Cerebellar cortex (tissue), 1 donor: ENCODE data around the gene ZNF516.

Source experiments
- DNase-seq: peaks from one replicate; pipeline ENCODE4 v3.0.0-alpha.2; 2015; ENCODE audit warnings: low spot score

The ZNF516 gene

GRCh38 chr18:76441668-76442412, 53.2 kb downstream of the ZNF516 start:
- no peak for DNase-seq

GRCh38 chr18:76441002-76441667, 53.9 kb downstream of the ZNF516 start:
- DNase-seq, result no peak

- DNase-seq, result no peak
Measured at GRCh38 chr18:76437910-76438309, 57.1 kb downstream of the ZNF516 start.

GRCh38 chr18:76437011-76437410, 58.0 kb downstream of the ZNF516 start:
- no peak for DNase-seq

GRCh38 chr18:76436342-76436741, 58.7 kb downstream of the ZNF516 start:
- DNase-seq, result no peak

DNA sequence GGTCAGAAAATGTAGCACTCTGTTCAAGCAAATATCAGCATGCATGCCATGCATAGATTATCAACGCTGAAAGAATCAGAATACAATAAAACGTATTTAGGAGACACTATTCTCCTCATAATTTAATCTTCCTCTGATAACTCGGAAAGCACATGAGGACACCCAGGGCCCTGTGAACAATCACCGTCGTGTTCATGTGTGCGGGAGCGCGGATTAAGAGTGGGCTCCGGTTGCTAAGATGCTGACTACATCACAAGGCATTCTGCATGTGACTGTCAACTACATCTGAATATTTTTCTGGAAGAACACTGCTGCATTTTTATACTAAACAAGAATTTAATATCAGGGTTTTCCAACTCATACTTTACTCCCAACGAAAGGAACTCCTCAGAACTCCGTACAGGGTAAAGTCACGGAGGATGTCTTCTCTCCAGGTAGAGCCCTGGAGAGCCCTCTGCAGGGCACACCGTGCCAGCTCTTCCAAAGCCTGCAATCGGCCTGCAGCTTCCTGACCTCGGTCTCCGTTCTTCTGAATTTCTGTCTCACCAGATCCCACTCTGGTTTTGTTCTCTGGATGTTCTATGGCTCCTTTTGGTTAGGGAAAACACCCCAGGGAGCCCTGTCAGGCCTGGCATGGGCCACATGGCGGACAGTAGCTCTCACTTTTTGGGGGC, 59.6 kb downstream of the ZNF516 start:
- no peak for DNase-seq

- DNase-seq, result no peak
Measured at GRCh38 chr18:76434452-76434851, 60.6 kb downstream of the ZNF516 start.

- no peak for DNase-seq
Measured at GRCh38 chr18:76433788-76434187, 61.3 kb downstream of the ZNF516 start.

GRCh38 chr18:76432970-76433767, 61.9 kb downstream of the ZNF516 start:
- no peak for DNase-seq

DNA sequence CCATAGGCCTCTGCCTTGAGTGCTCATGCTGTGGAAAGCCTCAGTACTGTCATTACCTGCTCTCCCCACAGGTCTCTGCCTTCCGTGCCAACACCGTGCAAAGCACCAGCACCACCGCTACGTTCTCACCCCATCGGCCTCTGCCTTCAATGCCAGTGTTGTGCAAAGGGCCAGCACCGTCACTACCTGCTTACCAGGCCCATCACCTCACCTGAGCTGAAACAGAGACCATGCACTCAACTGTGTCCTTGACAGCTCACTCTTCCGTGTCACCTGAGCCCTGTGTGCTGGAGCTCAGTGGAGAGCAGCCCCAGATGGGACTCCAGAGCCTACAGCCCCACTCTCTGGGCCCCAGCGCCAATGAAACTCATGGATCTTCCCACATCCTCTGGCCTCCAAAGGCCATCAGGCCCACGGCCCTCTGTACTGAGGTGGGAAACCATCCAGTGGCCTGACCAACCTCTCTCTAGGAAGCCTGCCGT, 62.7 kb downstream of the ZNF516 start:
- no peak for DNase-seq

GRCh38 chr18:76431437-76432273, 63.4 kb downstream of the ZNF516 start:
- DNase-seq, result no peak

GRCh38 chr18:76430636-76431035, 64.4 kb downstream of the ZNF516 start:
- no peak for DNase-seq

GRCh38 chr18:76429262-76430126, 65.5 kb downstream of the ZNF516 start:
- no peak for DNase-seq

- DNase-seq, result no peak
Measured at GRCh38 chr18:76428396-76429261, 66.4 kb downstream of the ZNF516 start.

GRCh38 chr18:76426737-76427305, 68.2 kb downstream of the ZNF516 start:
- DNase-seq, result peak; percentile 13

GRCh38 chr18:76425146-76426131, 69.6 kb downstream of the ZNF516 start:
- no peak for DNase-seq

DNA sequence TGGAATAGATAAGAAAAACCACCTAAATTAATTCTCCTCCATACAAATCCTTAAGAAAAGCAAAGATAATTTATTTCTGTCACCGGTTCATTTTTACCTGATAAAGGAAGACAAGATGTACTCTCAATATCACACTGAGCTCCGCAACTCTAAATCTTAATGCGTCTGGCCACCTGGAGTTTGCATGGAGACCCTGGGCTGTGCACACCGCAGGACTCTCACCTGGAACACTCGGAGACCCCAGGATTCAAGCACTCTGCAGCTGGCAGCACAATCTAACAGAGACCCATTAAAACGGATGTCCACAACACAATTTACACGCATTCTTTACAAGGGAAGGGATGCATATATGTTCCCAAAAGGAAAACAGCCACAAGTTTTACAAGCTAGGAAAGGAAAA, 72.2 kb downstream of the ZNF516 start:
- no peak for DNase-seq

- DNase-seq, result no peak
Measured at GRCh38 chr18:76422121-76422520, 72.9 kb downstream of the ZNF516 start.
